GM03348 (cell line): ENCODE data around the gene NEURL4.
"Not testable (repeated sequence)": the region's sequence is repeated elsewhere in the genome, so short reads cannot be mapped to it uniquely, and the experiment has no call there.

Source experiments
- DNase-seq: peaks from one replicate; pipeline ENCODE4 v3.0.0; 2012; ENCODE audit warnings: low spot score

The NEURL4 gene

DNA sequence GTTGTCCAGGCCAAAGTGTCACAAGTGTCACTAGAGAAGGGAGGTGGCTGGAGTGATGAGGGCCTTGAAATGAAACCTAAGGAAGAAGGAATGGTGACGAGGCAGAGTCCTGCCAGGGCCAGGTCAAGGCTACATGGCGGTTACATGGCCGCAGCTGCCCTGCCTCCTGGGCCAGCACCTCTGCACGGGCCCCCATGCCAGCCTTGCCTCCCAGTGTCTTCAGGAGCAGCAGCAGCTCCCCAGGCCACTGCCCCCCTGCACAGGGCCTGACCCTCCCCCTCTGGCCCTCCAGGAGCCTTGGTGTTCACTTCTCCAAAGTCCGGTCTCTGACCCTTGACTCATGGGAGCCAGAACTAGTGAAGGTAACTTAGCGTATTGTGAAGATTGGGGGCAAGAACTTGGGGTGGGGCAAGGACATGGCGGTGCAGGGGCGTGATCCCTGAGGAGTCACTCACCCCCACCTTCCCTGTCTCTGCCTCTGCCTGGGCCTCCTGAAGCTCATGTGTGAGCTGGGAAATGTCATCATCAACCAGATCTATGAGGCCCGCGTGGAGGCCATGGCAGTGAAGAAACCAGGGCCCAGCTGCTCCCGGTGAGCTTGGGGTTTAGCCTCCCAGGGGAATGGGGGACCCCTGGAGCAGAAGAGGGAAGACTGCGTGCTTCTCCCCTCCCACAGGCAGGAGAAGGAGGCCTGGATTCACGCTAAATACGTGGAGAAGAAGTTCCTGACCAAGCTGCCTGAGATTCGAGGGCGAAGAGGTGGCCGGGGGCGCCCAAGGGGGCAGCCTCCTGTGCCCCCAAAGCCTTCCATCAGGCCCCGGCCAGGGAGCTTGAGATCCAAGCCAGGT, 18.7 kb upstream of the NEURL4 start:
- no peak for DNase-seq

DNA sequence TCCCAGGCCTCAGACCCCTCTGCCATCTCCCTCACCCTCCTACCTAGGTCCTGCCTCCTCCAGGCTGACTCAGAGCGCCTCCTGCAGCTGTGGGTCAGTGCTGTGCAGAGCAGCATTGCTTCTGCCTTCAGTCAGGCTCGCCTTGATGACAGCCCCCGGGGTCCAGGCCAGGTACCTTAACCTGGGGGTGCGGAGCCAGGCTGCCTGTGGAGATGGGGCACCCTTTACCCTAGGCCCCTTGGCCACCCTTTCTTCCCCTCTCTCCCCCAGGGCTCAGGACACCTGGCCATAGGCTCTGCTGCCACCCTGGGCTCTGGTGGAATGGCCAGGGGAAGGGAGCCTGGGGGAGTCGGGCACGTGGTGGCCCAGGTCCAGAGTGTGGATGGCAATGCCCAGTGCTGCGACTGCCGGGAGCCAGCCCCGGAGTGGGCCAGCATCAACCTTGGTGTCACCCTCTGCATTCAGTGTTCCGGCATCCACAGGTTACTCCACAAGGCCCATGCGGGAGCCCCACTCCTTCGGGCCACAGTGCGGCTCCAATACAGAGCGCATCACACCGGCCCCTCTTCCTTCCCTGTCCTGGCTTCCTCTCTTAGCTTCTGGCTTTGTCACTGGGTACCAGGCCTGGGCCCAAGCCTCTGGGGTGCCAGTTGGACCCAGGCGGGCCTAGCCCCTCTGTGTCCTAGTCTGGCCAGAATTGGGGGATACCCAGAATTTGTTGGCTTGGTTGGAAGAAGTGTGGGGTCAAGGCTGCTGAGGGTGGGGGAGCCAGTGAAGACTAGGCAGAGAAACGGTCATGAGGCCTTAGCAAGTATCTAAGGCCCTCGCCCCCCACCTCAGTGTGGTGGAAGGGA, 17.9 kb upstream of the NEURL4 start:
- no peak for DNase-seq

DNA sequence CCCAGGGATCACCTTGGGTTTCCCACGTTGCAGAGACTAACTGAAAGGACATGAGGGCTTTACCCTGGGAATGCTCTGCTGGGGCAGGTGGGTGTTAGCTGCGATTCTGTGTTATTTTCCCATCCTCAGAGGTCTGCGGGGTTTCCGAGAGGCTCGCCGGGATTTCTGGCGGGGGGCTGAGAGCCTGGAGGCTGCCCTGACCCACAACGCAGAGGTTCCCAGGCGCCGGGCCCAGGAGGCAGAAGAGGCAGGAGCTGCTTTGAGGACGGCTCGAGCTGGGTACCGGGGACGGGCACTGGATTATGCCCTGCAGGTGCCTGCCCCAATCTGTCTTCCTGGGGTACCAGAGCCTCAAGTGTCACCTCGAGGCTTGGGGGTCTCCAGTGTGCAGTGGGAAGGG, 14.1 kb upstream of the NEURL4 start:
- no peak for DNase-seq

- no peak for DNase-seq
Measured at GRCh38 chr17:7341842-7342241, 12.7 kb upstream of the NEURL4 start.

- DNase-seq: no peak
Measured at GRCh38 chr17:7340179-7340578, 11.0 kb upstream of the NEURL4 start.

DNA sequence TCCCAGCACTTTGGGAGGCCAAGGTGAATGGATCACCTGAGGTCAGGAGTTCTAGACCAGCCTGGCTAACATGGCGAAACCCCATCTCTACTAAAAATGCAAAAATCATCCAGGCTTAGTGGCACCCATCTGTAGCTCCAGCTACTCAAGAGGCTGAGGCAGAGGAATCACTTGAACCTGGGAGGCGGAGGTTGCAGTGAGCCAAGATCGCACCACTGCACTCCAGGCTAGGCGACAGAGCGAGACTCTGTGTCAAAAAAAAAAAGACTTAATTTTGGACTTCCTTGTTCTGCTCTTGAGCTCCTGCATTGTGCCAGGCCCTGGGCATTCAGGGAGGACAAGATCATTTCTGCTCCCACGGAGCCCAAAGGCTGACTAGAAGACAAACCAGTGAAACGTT, 8.5 kb upstream of the NEURL4 start:
- not testable (repeated sequence) for DNase-seq

DNA sequence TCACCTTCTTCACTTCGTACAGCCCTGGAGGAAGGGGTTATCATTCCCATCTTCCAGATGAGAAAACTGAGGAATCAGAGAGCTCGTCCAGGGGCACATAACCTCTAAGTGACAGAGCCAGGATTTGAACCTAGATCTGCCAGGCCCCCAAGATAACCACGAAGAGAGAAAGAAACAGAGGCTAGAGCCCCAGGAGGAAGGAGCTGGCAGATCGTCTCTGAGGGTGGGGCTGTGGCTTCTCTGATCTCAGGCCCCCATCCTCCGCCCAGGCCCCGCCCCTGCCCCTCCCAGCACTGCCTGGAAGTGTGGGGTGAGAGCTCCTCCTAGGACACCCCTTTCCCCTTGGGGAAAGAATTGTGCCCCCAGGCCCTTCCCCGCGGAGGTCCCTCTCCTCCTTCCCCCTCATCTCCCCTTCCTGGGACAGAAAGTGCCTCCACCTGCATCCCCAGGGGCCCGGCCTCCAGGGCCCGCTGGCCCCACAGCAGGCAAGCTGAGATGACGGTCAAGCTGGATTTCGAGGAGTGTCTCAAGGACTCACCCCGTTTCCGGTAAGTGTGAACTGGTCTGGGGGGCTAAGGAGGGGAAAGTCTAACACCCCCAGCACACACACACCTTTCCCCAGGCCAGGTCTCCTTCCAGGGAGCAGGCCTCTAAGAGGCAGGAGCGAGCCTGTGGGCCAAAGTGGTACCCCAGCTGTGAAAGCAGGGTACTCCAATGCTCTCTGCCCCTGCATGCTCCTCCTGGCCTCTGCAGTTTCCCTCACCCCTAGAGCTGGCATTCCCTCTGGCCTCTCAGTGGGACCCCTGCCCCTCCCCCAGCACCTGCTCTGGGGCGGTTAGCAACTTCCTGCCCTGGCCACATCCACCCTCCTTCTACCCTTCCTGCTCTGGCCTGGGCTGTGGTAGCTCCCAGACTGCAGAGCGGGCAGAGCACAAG, 7.4 kb upstream of the NEURL4 start, which contains the start of gene ACAP1:
Gene ACAP1, plus strand, starts transcription at position 290 of the 936 bp plus-strand sequence. Its CDS starts 206 bp downstream, at position 496.
- DNase-seq: no peak

GRCh38 chr17:7335765-7336164, 6.6 kb upstream of the NEURL4 start:
- not testable (repeated sequence) for DNase-seq

DNA sequence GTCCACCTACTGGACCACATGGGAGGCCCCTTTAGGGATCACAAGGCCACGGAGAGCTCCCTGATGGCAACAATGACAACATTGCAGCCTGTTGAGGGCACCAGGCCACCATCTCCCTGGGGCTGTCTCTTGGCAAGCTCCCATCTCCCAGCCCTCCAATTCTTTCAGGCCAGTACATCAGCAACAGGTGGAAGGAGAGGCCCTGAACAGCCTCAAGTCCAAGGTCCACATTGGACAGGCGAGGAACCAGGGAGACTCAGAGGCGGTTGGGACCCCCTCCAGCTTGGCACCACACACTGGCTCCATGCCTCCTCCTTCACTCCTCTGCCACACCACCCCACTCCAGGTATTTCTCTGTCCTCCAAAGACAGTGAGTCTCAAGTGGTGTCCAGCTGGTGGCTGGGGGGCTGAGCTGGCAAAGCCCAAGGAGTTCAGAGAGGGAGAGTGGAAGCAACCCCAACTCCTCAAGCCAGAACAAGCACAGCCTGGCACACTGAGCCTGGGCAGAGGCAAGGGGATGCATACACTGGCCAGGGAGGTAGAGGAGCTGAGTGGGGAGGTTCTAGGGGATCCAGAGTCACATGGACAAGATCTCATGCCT, 5.9 kb upstream of the NEURL4 start:
- no peak for DNase-seq

DNA sequence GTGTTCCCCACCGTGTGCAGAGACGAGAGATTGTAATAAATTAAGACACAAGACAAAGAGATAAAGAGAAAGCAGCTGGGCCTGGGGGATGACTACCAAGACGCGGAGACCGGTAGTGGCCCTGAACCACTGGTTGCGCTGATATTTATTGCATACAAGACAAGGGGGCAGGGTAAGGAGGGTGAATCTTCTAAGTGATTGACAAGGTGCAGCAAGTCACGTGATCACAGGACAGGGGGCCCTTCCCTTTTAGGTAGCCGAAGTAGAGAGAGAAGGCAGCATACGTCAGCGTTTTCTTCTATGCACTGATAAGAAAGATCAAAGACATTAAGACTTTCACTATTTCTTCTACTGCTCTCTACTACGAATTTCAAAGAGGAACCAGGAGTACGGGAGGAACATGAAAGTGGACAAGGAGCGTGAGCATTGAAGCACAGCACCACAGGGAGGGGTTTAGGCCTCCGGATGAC, 3.5 kb upstream of the NEURL4 start:
- not testable (repeated sequence) for DNase-seq

GRCh38 chr17:7332111-7332510, 3.0 kb upstream of the NEURL4 start:
- no peak for DNase-seq

GRCh38 chr17:7330638-7331015, 1.5 kb upstream of the NEURL4 start:
- no peak for DNase-seq

GRCh38 chr17:7329997-7330637, 982 bp upstream of the NEURL4 start:
- DNase-seq: peak; percentile 92

DNA sequence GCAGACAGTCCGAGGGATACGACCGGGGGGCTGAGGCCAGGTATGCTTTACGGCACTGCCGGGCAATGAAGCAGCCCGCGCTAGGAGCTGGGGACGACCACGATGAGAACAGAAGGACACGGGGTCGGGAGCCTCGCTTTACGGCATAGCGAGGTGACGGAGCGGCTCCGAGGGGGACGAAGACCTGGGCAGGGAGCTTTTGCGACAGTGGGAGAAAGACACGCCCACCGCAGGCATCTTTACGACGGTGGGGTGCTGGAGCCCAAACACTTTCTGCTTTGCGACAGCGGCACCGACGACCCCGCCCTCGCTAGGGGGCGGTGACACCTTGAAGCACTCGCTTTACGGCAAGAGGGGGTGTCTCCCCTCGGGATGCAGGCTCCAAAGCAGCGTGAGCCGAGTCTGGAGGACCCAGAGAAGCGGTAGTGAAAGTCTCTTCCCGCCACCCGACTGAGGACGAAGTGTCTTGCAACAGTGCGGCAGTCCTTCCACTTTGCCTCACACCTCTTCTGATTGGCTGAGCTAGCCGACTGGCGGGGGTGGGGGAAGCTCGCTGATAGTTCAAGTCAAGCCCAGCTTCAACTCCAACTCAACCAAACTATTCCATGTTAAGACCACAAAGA, 350 bp upstream of the NEURL4 start:
- peak; percentile 99 for DNase-seq

GRCh38 chr17:7328009-7328408, 1.1 kb downstream of the NEURL4 start:
- no peak for DNase-seq

- no peak for DNase-seq
Measured at GRCh38 chr17:7327501-7327900, 1.6 kb downstream of the NEURL4 start.

GRCh38 chr17:7327056-7327455, 2.1 kb downstream of the NEURL4 start:
- DNase-seq: no peak

GRCh38 chr17:7326186-7326585, 2.9 kb downstream of the NEURL4 start:
- no peak for DNase-seq

DNA sequence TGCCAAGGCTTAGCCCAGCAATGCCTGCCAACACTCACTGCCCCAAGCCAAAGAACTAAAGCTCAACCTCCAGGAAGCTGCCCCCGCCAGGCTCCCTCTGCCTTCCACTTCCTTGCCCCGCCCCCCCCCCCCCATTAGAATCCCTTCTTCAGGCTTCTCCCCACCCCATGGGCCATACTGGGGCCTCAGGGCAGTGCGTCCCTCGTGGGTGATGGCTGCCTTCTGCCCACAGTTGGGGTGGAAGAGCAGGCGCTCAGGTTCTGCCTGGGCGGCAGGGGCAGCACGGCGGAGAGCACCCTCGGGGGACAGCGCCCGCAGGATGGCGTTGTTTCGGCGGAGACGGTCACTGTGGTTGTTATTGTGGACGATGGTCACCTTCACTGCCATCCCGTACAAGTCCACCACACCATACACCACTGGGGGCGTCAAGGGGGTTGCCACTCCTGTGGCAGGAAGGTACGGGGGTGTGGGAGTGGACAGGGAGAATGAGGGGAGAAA, 4.1 kb downstream of the NEURL4 start:
- no peak for DNase-seq

DNA sequence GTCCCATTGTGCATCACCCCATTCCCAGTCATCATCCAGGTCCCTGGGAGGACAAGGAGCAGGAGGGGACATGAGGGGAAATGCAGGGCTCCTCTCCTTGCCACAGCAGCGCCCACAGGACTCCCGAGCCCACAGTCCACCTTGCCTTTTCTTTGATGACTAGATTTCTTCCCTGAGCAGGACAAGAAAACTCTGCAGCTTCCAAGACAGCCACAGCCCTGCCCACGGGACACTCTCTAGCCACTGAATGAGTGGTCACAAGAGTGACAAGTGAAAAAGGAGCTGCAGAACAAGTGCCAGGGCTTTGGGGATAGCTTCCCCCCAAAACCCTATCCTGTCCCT, 4.7 kb downstream of the NEURL4 start:
- no peak for DNase-seq
